ENCODE data around the gene RHOBTB1.

Gene RHOBTB1

GRCh38 chr10:60965696-60966095 is 21.7 kb upstream of the RHOBTB1 start:
- H3K36me3 ChIP-seq (replicated peaks; ENCODE audit: low read depth, low read length) = no peaks in the 10 kb centered on the region
- H3K4me3 ChIP-seq (ENCODE audit: low read length) = no peak overlapping the region
- no peak overlapping the region for H3K9ac ChIP-seq (ENCODE audit: low read length)
- no peaks in the 10 kb centered on the region for H3K79me2 ChIP-seq (ENCODE audit: low read length)
- H3K4me1 ChIP-seq (ENCODE audit: low read length) = peaks cover 25% of the 10 kb centered on the region
- peak overlapping the region; percentile 6; the same call in 1 of the 2 replicates for H3K4me2 ChIP-seq (ENCODE audit: low read length)
- H4K20me1 ChIP-seq (ENCODE audit: insufficient read depth, low read length) = no peaks in the 10 kb centered on the region
- H3K9me3 ChIP-seq (ENCODE audit: insufficient read depth, low read length) = no peaks in the 10 kb centered on the region
- TF ChIP-seq EZH2phosphoT487 (IDR thresholded peaks at IDR 0.05; ENCODE audit: low read depth) = no peak
- no peak for TF ChIP-seq CTCF (IDR thresholded peaks at IDR 0.05; ENCODE audit: low read depth, low read length)
- H3K27me3 ChIP-seq (ENCODE audit: low read depth, low read length) = no peaks in the 10 kb centered on the region
- H2AFZ ChIP-seq (ENCODE audit: low read depth, low read length) = no peak overlapping the region
- H3K27ac ChIP-seq (ENCODE audit: low read length) = no peak overlapping the region

DNA sequence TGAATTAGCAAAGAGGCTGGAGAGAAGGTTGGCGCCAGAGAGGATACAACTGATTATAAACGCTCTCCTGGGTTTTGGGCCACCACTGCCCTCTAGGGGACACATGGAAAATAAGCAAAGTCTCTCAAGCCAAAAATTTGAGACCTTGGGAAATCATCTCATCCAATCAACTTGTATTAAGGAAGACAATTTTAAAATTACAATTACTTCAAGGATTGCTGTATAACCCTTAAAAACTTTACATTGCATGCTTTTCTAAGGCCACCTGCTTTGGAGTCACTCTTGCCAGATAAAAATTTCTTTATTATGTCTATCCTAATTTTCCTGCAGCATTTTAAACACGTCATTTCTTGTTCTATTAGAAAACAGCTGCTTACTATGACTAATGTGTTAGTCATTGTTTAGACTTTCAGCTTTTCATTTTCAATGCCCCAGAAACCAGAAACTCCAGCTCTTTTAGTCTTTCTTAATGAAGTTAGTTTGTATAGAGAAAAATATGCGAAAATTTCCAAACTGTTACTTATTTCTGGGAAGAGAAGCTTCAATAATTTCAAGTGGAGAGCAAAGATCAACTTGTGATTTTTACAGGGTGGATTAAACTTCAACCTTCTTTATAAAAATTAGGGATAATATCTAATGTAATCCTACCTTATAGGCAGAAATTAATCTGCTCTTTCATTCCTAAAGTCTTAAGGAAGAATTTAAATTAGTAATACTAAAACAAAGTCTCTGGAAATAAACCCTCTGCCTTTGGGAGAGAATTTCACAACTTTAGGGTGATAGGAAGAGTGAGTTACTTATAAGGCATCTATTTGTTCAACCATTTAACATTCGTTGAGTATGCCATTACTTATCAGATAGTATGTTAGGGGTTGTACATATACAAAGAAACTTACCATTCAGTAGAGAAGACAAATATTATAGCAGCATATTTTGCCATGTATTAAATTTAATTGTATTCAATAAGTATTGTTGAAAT is 20.6 kb upstream of the RHOBTB1 start:
- Histone ChIP-seq H3K4me2 (ENCODE audit: low read length) (peak overlapping the region; percentile 71), H3K36me3 (replicated peaks; ENCODE audit: low read depth, low read length) (no peaks in the 10 kb centered on the region)

DNA sequence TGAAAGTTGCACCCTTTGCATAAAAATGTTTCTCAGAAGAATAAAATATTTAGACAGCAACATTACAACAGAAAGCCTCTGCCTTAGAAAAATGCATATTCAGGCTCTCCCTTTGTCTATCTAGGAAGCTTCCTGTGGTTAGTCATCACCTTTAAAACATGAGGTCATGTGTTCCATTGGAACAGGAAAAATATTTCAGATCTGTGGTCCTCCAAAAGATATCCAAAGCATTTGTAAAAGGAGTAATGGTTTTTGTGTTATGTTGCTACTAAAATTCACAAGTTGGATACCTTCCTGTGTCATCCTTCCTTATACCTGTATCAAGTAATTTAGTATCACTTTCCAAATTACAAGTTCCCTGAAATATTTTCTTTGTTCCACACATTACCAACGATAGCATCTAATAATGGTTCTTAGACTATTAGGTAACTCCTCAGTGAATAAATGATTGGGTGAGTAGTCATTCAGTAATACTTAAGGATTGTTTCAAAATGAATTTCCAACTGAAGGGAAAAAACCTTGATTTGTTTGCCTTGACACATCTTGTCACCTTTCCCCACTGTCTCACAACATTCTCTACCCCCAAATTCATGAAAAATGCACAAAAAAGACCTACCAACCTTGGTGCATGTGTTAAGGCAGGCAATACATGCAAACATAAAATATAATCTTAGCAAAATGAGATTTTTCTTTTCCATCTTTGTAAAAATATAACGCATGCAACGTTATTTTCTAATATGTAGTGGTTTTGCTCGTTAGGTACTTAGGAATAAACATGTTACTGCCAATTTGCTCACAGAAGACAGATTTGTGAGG is 19.7 kb upstream of the RHOBTB1 start:
- Histone ChIP-seq H3K4me3 (ENCODE audit: low read length) (peak overlapping the region; percentile 34; the same call in 1 of the 2 replicates), H2AFZ (ENCODE audit: low read depth, low read length) (peak overlapping the region; percentile 74), H3K27me3 (ENCODE audit: low read depth, low read length) (no peaks in the 10 kb centered on the region), H3K4me2 (ENCODE audit: low read length) (peak overlapping the region; percentile 71), H3K9ac (ENCODE audit: low read length) (no peak overlapping the region), H3K36me3 (replicated peaks; ENCODE audit: low read depth, low read length) (no peaks in the 10 kb centered on the region), H3K79me2 (ENCODE audit: low read length) (no peaks in the 10 kb centered on the region), H3K4me1 (ENCODE audit: low read length) (peaks cover 25% of the 10 kb centered on the region), H3K27ac (ENCODE audit: low read length) (no peak overlapping the region), H3K9me3 (ENCODE audit: insufficient read depth, low read length) (no peaks in the 10 kb centered on the region), H4K20me1 (ENCODE audit: insufficient read depth, low read length) (no peaks in the 10 kb centered on the region)
- TF ChIP-seq CTCF (IDR thresholded peaks at IDR 0.05; ENCODE audit: low read depth, low read length) (no peak), EZH2phosphoT487 (IDR thresholded peaks at IDR 0.05; ENCODE audit: low read depth) (no peak)

More for the DNA sequence above, 20.6 kb upstream of the RHOBTB1 start:
- Histone ChIP-seq H2AFZ (ENCODE audit: low read depth, low read length) (peak overlapping the region; percentile 74), H3K79me2 (ENCODE audit: low read length) (no peaks in the 10 kb centered on the region), H3K27ac (ENCODE audit: low read length) (no peak overlapping the region), H3K4me3 (ENCODE audit: low read length) (peak overlapping the region; percentile 34; the same call in 1 of the 2 replicates), H3K27me3 (ENCODE audit: low read depth, low read length) (no peaks in the 10 kb centered on the region), H3K9ac (ENCODE audit: low read length) (no peak overlapping the region), H4K20me1 (ENCODE audit: insufficient read depth, low read length) (no peaks in the 10 kb centered on the region), H3K9me3 (ENCODE audit: insufficient read depth, low read length) (no peaks in the 10 kb centered on the region), H3K4me1 (ENCODE audit: low read length) (peaks cover 25% of the 10 kb centered on the region)
- peak; percentile 71 for TF ChIP-seq CTCF (IDR thresholded peaks at IDR 0.05; ENCODE audit: low read depth, low read length)
- TF ChIP-seq EZH2phosphoT487 (IDR thresholded peaks at IDR 0.05; ENCODE audit: low read depth) = no peak

DNA sequence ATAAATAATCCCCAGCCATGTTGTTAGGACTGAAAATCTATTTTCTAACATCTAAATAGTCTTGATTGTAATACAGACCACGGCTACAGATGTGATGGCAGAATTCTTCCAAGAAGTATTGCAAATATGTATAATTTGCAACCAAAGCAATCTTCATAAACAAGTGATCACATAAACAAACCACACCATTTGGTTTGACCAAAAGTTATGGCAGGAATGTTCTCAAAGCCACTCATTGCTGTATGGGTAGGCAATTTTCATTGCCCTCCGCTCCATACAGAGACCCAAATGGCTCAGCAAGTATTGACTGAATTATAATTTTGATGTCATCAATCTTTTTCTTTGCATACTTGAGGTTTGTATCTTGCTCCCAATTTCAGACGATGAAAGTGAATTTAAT is 19.0 kb upstream of the RHOBTB1 start:
- Histone ChIP-seq H3K9ac (ENCODE audit: low read length) (no peak overlapping the region), H3K36me3 (replicated peaks; ENCODE audit: low read depth, low read length) (no peaks in the 10 kb centered on the region), H3K79me2 (ENCODE audit: low read length) (no peaks in the 10 kb centered on the region), H3K27me3 (ENCODE audit: low read depth, low read length) (no peaks in the 10 kb centered on the region), H2AFZ (ENCODE audit: low read depth, low read length) (no peak overlapping the region), H3K9me3 (ENCODE audit: insufficient read depth, low read length) (no peaks in the 10 kb centered on the region), H3K4me2 (ENCODE audit: low read length) (no peak overlapping the region), H3K4me1 (ENCODE audit: low read length) (peaks cover 25% of the 10 kb centered on the region), H3K4me3 (ENCODE audit: low read length) (no peak overlapping the region), H4K20me1 (ENCODE audit: insufficient read depth, low read length) (no peaks in the 10 kb centered on the region), H3K27ac (ENCODE audit: low read length) (no peak overlapping the region)
- TF ChIP-seq CTCF (IDR thresholded peaks at IDR 0.05; ENCODE audit: low read depth, low read length) (no peak), EZH2phosphoT487 (IDR thresholded peaks at IDR 0.05; ENCODE audit: low read depth) (no peak)
